Thyroid gland (tissue), 4 donors: ENCODE results near the gene WDTC1.

ENCODE experiments used
- CTCF ChIP-seq, 6 experiments: fragments of 200-600 bp in 3 of 6; fragments of 450-650 bp in 3 of 6; sonication (generic) in 3 of 6; IDR thresholded peaks; one replicate each; pipeline ENCODE4 v1.5.1; 2016 to 2019; ENCODE audit warnings: antibody characterized with exemption in 6 of 6, mild to moderate bottlenecking in 2 of 6, inconsistent platforms in 1 of 6, moderate library complexity in 1 of 6
- POLR2A ChIP-seq, 2 donors: fragments of 450-650 bp; IDR thresholded peaks; one replicate each; pipeline ENCODE4 v1.6.1; 2017; ENCODE audit warnings: antibody characterized with exemption in 2 of 2, mild to moderate bottlenecking in 2 of 2, moderate library complexity in 1 of 2

DNA sequence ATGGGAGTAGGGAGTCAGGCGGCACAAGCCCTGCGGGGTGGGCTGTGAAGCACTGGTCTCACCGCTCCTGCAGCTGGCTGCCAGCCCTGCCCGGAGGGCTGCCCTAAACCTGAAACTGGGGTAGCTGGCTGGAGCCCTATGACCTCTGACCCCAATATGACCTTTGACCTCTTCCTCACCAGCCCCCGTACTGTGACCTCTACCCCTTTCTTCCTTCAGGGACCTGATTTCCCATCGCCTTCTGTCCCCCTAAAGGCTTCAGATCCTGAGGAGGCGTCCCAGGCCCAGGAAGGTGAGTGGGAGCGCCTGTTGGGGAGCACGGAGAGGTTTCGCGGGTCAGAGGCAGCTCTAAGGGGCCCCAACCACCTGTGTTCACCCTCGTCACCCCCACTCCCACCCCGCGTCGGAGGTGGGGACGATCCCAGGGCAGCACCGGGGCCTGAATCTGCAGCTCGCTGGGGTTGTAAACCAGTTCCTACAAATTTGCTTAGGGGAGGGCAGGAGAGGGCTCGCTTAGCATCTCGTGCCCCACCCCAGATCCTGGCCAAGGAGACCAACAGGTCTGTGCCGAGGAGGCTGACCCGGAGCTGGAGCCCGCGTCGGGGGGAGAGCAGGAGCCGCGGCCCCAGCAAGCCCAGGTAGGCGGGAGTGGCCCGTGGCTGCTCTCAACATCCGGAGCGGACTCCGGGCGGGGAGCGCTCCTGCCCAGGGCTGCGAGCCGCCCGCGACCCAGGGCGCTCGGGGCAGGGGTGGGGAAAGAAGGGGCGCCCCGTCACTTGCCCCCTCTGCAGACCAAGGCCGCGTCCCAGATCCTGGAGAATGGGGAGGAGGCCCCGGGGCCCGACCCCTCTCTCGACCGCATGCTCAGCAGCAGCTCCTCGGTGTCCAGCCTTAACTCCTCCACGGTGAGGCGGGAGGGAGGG lies 114.7 kb downstream of the WDTC1 start:
- TF ChIP-seq POLR2A (IDR thresholded peaks at IDR 0.05): no peak
- TF ChIP-seq CTCF (IDR thresholded peaks at IDR 0.05): no peak
